Body of pancreas (tissue), 4 donors: Measurements from ENCODE around the gene KIF19. TPM values are rescaled to one million over a fixed set of nuclear protein-coding genes. Genes with fewer than 3 reads are reported as not detected.

Source experiments
- ATAC-seq: fragments of 150-250 bp; one replicate; pipeline ENCODE4 v1.9.1; 2016
- DNase-seq, 4 donors: peaks; one replicate each; pipeline ENCODE4 v3.0.0-alpha.2; 2019
- H3K27ac ChIP-seq, 4 donors: fragments of 200-600 bp; sonication (generic); 1 replicate in 3 of 4; 2 replicates in 1 of 4; pipeline versions ENCODE4 v1.5.1 to v1.6.1; 2016 to 2019; ENCODE audit warnings: mild to moderate bottlenecking in 1 of 4, mixed read lengths in 1 of 4, moderate library complexity in 1 of 4
- H3K27me3 ChIP-seq, 2 donors: fragments of 200-600 bp; sonication (generic); one replicate each; pipeline ENCODE4 v1.6.0; 2016; ENCODE audit warnings: mild to moderate bottlenecking in 1 of 2
- H3K36me3 ChIP-seq, 2 donors: fragments of 200-600 bp; sonication (generic); replicated peaks in 1 of 2; 2 replicates each; pipeline ENCODE4 v1.5.1; 2016; ENCODE audit warnings: low read depth in 2 of 2; ENCODE audit not compliant: insufficient read depth in 1 of 2
- H3K4me1 ChIP-seq: fragments of 200-600 bp; sonication (generic); one replicate; pipeline ENCODE4 v1.6.0; 2016
- H3K4me3 ChIP-seq, 2 donors: fragments of 200-600 bp; sonication (generic); 1 replicate in 1 of 2; 2 replicates in 1 of 2; pipeline ENCODE4 v1.5.1; 2016 to 2019
- H3K9me3 ChIP-seq, 3 donors: fragments of 200-600 bp; sonication (generic); 1 replicate in 2 of 3; 2 replicates in 1 of 3; pipeline ENCODE4 v1.5.1; 2016
- POLR2A ChIP-seq, 3 donors: fragments of 450-650 bp; IDR thresholded peaks; one replicate each; pipeline ENCODE4 v1.6.1; 2016; ENCODE audit warnings: antibody characterized with exemption in 3 of 3, mild to moderate bottlenecking in 2 of 3
- WGBS, 2 donors: methylation state at CpG; one replicate each; pipeline ENCODE4 v1.1.5; 2017; 5-methylcytosine and 5-hydroxymethylcytosine counted together
- intact Hi-C: fragments of 100-400 bp; cut with DNase I; formaldehyde crosslinking; loops from one replicate; pipeline ENCODE4 v1.15.1; 2023
- total RNA-seq, 2 donors: library from RNA; depleted of rRNA; stranded (reverse); fragments of >200 nt; gene quantifications; one replicate each; pipeline ENCODE4 v1.1.0, GENCODE V29; 2016
- TF ChIP-seq, protein P1 (sequence below), 7 experiments: fragments of 450-650 bp in 4 of 7; fragments of 200-600 bp in 3 of 7; sonication (generic) in 3 of 7; IDR thresholded peaks; one replicate each; pipeline ENCODE4 v1.5.1; 2016 to 2019; ENCODE audit warnings: antibody characterized with exemption in 7 of 7

The KIF19 gene
- total RNA-seq, 2 donors from 2014 or later, result 2.3 to 3.3 TPM

DNA sequence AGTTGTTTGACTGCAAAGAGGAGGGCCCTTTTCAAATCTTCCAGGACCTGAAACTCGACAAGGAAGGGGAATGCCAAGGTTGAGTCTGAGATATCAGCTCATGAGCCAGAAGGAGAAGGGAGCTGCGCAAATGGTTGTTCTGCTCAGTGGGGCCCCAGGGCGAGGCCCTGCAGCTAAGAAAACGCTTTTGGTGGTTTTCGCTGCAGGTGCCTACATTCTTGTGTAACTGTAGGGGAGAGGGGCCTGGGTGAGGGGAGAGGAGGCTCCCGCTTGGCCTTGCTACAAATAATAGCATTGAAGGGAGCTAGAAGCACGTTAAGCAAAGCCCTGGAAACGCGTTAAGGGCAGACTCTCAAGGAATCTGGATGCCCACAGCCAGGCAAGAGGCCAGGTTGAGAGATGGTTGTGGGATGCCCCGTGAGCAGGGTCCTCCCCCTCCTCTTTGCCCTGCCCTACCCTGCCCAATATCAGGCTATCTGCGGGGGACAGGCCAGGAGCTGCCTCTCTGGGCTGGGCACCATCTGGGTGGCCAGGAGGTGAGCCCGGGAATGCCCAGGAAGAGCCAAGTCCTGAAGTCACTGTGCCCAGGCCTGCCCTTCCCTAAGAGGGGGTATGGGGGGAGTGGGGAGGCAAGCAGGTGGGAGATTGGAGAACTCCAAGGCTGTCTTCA is 63.2 kb downstream of the KIF19 start:
- TF ChIP-seq POLR2A (IDR thresholded peaks at IDR 0.05), result no peak
- TF ChIP-seq, protein P1, sequence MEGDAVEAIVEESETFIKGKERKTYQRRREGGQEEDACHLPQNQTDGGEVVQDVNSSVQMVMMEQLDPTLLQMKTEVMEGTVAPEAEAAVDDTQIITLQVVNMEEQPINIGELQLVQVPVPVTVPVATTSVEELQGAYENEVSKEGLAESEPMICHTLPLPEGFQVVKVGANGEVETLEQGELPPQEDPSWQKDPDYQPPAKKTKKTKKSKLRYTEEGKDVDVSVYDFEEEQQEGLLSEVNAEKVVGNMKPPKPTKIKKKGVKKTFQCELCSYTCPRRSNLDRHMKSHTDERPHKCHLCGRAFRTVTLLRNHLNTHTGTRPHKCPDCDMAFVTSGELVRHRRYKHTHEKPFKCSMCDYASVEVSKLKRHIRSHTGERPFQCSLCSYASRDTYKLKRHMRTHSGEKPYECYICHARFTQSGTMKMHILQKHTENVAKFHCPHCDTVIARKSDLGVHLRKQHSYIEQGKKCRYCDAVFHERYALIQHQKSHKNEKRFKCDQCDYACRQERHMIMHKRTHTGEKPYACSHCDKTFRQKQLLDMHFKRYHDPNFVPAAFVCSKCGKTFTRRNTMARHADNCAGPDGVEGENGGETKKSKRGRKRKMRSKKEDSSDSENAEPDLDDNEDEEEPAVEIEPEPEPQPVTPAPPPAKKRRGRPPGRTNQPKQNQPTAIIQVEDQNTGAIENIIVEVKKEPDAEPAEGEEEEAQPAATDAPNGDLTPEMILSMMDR (IDR thresholded peaks at IDR 0.05), result no peak
- H3K36me3 ChIP-seq, result no peaks in the 10 kb centered on the region
- ATAC-seq (no peak), DNase-seq (no peak)
- H3K4me3 ChIP-seq, result no peak overlapping the region
- no peak overlapping the region for H3K27ac ChIP-seq
- intact Hi-C loops, result no loop called here
- 80 to 87% methylated on average over 10 to 11 of the region's 12 CpGs for WGBS, 2 donors
- no peaks in the 10 kb centered on the region for H3K9me3 ChIP-seq
- H3K4me1 ChIP-seq, result peaks cover 5% of the 10 kb centered on the region
- H3K27me3 ChIP-seq, result no peaks in the 10 kb centered on the region

DNA sequence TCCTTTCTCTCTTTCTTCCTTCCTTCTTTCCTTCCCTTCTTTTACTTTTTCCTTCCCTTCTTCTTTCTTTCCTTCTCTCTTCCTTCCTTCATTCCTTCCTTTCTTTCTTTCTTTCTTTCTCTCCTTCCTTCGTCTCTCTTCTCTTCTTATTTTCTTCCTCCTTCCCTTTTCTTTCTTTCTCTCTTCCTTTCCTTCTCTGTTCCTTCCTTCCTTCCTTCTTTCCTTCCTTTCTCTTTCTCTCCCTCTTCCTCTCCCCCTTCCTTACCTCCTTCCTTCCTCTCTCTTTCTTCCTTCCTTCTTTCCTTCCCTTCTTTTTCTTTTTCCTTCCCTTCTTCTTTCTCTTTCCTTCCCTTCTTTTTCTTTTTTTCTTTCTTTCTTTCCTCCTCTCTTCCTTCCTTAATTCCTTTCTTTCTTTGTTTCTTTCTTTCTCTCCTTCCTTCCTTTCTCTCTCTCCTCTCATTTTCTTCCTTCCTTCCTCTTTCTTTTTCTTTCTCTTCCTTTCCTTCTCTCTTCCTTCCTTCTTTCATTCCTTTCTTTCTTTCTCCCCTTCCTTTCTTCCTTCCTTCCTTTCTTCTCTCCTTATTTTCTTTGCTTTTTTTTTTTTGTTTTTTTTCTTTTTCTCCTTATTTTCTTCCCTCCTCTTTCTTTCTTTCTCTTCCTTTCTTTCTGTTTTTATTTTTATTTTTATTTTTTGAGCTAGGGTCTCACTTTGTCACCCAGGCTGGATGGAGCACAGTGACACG is 64.1 kb downstream of the KIF19 start:
- DNase-seq, result no peak
- intact Hi-C loops, result no loop called here
- no peaks in the 10 kb centered on the region for H3K36me3 ChIP-seq
- H3K4me1 ChIP-seq, result peaks cover 10% of the 10 kb centered on the region
- 68 to 75% methylated on average over 2 of the region's 2 CpGs for WGBS, 2 donors
- H3K4me3 ChIP-seq, result no peak overlapping the region
- H3K27ac ChIP-seq, result no peak overlapping the region
- ATAC-seq, result no peak
- H3K9me3 ChIP-seq, result no peaks in the 10 kb centered on the region
- TF ChIP-seq, protein P1 (IDR thresholded peaks at IDR 0.05), result no peak
- no peak for TF ChIP-seq POLR2A (IDR thresholded peaks at IDR 0.05)
- no peaks in the 10 kb centered on the region for H3K27me3 ChIP-seq

DNA sequence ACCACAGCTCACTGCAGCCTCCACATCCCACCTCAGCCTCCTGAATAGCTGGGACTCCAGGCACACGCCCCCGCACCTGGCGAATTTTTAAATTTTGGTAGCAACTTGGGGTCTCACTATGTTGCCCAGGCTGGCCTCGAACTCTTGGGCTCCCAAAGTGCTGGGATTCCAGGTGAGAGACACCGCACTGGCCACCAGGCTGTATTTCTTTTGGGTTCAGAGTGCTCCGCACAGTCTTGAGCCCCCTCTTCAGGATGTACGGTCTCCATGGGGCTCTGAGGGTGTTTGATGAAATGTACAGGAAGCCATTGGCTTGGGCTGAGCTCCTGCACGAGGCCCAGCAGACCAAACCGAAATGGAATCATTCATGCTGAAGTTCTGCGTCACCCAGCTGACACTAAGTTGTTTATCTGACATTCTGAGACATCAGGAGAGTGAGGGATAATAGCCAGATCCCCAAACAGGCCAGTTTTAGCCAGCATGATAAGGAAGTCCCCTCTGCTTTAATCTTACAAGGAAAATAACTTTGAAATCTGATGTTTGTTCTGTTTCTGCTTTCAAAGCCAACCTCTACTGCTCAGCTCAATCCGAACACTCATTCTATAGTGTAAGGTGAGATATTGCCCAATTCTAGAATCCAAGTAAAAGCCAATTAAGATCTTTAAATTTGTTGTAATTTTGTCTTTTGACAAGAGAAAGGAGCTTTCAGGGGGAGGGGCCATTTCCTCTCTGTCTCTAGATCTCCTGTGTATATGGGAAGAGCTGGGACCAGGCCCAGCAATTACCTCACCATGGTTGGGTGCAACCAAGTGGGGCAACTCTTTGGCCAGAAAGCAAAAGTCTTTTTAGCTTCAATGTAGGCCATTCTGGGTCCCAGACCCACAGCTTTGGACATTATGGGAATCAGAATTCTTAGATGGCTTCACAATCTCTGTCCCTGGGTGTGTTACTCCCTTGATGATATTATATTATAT is 64.9 kb downstream of the KIF19 start:
- no peaks in the 10 kb centered on the region for H3K9me3 ChIP-seq
- WGBS, 2 donors, result 91 to 92% methylated on average over 7 to 11 of the region's 11 CpGs
- no peaks in the 10 kb centered on the region for H3K27me3 ChIP-seq
- H3K4me1 ChIP-seq, result peaks cover 15% of the 10 kb centered on the region
- intact Hi-C loops, result no loop called here
- DNase-seq (no peak), ATAC-seq (no peak)
- no peak overlapping the region for H3K4me3 ChIP-seq
- no peak overlapping the region for H3K27ac ChIP-seq
- no peaks in the 10 kb centered on the region for H3K36me3 ChIP-seq
- TF ChIP-seq POLR2A (IDR thresholded peaks at IDR 0.05), result no peak
- TF ChIP-seq, protein P1 (IDR thresholded peaks at IDR 0.05), result no peak

DNA sequence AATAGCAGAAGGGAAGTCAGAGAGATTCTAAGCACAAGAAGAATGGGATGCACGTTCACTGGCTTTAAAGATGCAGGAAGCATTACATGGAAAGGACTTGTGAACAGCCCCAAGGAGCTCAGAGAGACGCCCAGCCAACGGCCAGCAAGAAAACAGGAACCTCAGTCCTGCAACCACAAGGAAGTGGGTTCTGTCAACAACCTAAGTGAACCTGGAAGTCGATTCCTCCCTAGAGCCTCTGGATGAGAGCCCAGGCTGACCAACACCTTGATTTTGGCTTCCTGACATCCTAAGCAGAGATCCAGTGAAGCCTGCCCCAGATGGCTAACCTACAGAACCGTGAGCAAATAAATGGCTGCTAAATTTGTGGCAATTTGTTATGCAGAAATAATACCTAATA is 65.7 kb downstream of the KIF19 start:
- DNase-seq (no peak), ATAC-seq (no peak)
- H3K27me3 ChIP-seq, result no peaks in the 10 kb centered on the region
- H3K9me3 ChIP-seq, result no peaks in the 10 kb centered on the region
- no peaks in the 10 kb centered on the region for H3K36me3 ChIP-seq
- WGBS, 2 donors, result 55 to 84% methylated on average over 5 of the region's 5 CpGs
- intact Hi-C loops, result no loop called here
- no peak for TF ChIP-seq POLR2A (IDR thresholded peaks at IDR 0.05)
- TF ChIP-seq, protein P1 (IDR thresholded peaks at IDR 0.05), result no peak
- no peak overlapping the region for H3K4me3 ChIP-seq
- peaks cover 15% of the 10 kb centered on the region for H3K4me1 ChIP-seq
- no peak overlapping the region for H3K27ac ChIP-seq
